HepG2 (cell line): ENCODE data around the gene MXRA8. TPM values are rescaled to one million over a fixed set of nuclear protein-coding genes. Genes with fewer than 3 reads are reported as not detected.

Source experiments
- AGO1 ChIP-seq: fragments of 200-400 bp; formaldehyde crosslinking; IDR thresholded peaks from 2 replicates; pipeline ENCODE4 v1.6.1; 2017; ENCODE audit warnings: mild to moderate bottlenecking, low read depth, low read length, moderate library complexity; ENCODE audit not compliant: poor library complexity, severe bottlenecking
- ETS1 ChIP-seq: sonication (generic); formaldehyde crosslinking; IDR thresholded peaks from 2 replicates; pipeline ENCODE4 v1.4.0; 2020; ENCODE audit warnings: missing genetic modification reagents
- FOSL2 ChIP-seq: sonication (generic); formaldehyde crosslinking; IDR thresholded peaks from 2 replicates; pipeline ENCODE4 v1.4.0; 2020; ENCODE audit warnings: missing genetic modification reagents
- FOXA1 ChIP-seq, 2 experiments: fragments of 450-650 bp in 1 of 2; sonication (generic) in 1 of 2; formaldehyde crosslinking in 1 of 2; IDR thresholded peaks; 2 replicates each; pipeline versions ENCODE4 v1.4.0 to v1.6.1; 2016 to 2020; ENCODE audit warnings: missing genetic modification reagents in 1 of 2
- FOXO1 ChIP-seq: sonication (generic); formaldehyde crosslinking; IDR thresholded peaks from 2 replicates; pipeline ENCODE4 v1.4.0; 2020; ENCODE audit warnings: missing genetic modification reagents
- HBP1 ChIP-seq: IDR thresholded peaks from 2 replicates; pipeline ENCODE4 v1.6.1; 2016; ENCODE audit warnings: low read depth, control low read depth
- IRX3 ChIP-seq: sonication (generic); formaldehyde crosslinking; IDR thresholded peaks from 2 replicates; pipeline ENCODE4 v1.8.1; 2023; ENCODE audit warnings: mild to moderate bottlenecking, low read depth, missing genetic modification reagents, borderline replicate concordance
- KLF16 ChIP-seq, 2 experiments: sonication (generic) in 1 of 2; formaldehyde crosslinking in 1 of 2; IDR thresholded peaks; 2 replicates each; pipeline versions ENCODE4 v1.6.1 to v1.8.0; 2016 to 2023; ENCODE audit warnings: missing genetic modification reagents in 2 of 2, missing compliant biosample characterization in 1 of 2
- NKX3-1 ChIP-seq: sonication (generic); formaldehyde crosslinking; IDR thresholded peaks from 2 replicates; pipeline ENCODE4 v1.5.0; 2020; ENCODE audit warnings: missing genetic modification reagents
- PHF20 ChIP-seq: sonication (generic); formaldehyde crosslinking; IDR thresholded peaks from 2 replicates; pipeline ENCODE4 v1.5.0; 2020; ENCODE audit warnings: mild to moderate bottlenecking, missing genetic modification reagents
- SIX1 ChIP-seq: sonication (generic); formaldehyde crosslinking; IDR thresholded peaks from 2 replicates; pipeline ENCODE4 v1.4.0; 2020; ENCODE audit warnings: missing genetic modification reagents, borderline replicate concordance
- YY1 ChIP-seq: IDR thresholded peaks from 2 replicates; pipeline ENCODE4 v1.6.1; 2011; ENCODE audit warnings: low read length, low read depth, moderate library complexity, mild to moderate bottlenecking; ENCODE audit not compliant: insufficient read depth, insufficient replicate concordance
- polyA plus RNA-seq, 8 experiments: library from polyadenylated mRNA; depleted of rRNA in 3 of 8; stranded (reverse) in 7 of 8; unstranded in 1 of 8; fragments of >200 nt; fragmentation: Illumina TruSeq in 4 of 8; extraction: Trizol in 4 of 8; gene quantifications; 2 replicates each; pipeline versions ENCODE4 v1.2.1 to v1.2.3, GENCODE V29; 2011 to 2016; ENCODE audit warnings: low read depth in 4 of 8, missing spikeins in 1 of 8, mixed read lengths in 1 of 8; ENCODE audit not compliant: insufficient read depth in 1 of 8
- total RNA-seq, 5 experiments: library from RNA; depleted of rRNA; stranded (reverse); fragments of >200 nt; fragmentation: Illumina TruSeq; extraction: Trizol; gene quantifications; 2 replicates each; pipeline ENCODE4 v1.2.3, GENCODE V29; 2016; ENCODE audit warnings: low read depth in 1 of 5
- TF ChIP-seq, protein P1 (sequence below): sonication (generic); formaldehyde crosslinking; conservative IDR thresholded peaks from 2 replicates; pipeline ENCODE4 v1.8.0; 2022; ENCODE audit warnings: mild to moderate bottlenecking, moderate library complexity, missing genetic modification reagents
- TF ChIP-seq, protein P2 (sequence below): sonication (generic); formaldehyde crosslinking; IDR thresholded peaks from 2 replicates; pipeline ENCODE4 v1.4.0; 2020; ENCODE audit warnings: missing genetic modification reagents
- TF ChIP-seq, protein P3 (sequence below): sonication (generic); formaldehyde crosslinking; IDR thresholded peaks from 2 replicates; pipeline ENCODE4 v1.5.1; 2020; ENCODE audit warnings: mild to moderate bottlenecking, missing genetic modification reagents, moderate library complexity

MXRA8 gene
- total and polyA plus RNA-seq, 2 of the 13 experiments (the other 11 are each of a cell fraction or from before 2014, with no cell fraction given): 19.8 to 44.8 TPM

DNA sequence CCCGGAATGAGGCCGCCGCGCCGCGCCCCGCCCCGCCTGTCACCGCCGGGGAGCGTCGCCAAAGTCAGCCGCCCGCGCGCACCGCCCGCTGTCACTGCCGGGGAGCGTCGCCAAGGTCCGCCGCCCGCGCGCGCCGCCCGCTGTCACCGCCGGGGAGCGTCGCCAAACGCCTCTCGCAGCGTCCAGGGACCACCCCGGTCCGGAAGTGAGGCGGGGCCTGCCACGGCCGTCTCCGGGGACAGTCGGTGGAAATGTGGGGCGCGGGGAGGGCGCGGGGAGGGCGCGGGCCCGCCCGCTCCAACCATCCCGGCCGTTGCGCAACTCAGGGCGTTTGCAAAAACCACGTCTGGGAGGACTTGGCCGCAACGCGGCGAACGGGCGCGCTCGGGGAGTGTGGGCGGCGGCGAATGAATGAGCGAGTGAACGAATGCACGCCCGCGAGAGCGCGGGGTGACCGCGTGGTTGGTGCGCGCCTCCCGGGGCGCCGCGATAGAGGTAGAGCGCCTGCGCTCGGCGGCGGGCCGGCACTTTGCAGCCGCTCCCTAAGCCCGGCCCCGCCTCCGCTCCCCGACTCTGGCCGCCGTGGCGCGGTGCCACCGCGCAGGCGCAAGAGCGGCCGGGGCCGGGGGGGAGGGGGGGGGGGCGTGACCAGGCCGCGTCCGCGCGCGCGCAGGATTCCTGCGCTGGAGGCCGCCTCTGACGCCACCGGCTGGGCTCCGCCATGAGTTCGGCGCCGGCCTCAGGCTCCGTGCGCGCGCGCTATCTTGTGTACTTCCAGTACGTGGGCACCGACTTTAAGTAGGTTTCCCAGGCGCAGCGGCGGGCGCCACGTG lies 50.2 kb downstream of the MXRA8 start, which contains the start of the genes ACAP3 and PUSL1 (continued):
- TF ChIP-seq PHF20 (CRISPR knock-in tag) (peak; percentile 65), FOXA1 (IDR thresholded peaks at IDR 0.05) (no peak), FOXA1 (CRISPR knock-in tag; IDR thresholded peaks at IDR 0.05) (0 out of 2 replicates have a peak, but pooled peaks have one; percentile 30), YY1 (peak; percentile 72), NKX3-1 (CRISPR knock-in tag) (0 out of 2 replicates have a peak, but pooled peaks have one; percentile 23), SIX1 (no peak), ETS1 (CRISPR knock-in tag) (0 out of 2 replicates have a peak, but pooled peaks have one; percentile 63), FOXO1 (CRISPR knock-in tag) (peak; percentile 8; the same call in 1 of the 2 replicates), FOSL2 (no peak), KLF16 (CRISPR knock-in tag; IDR thresholded peaks at IDR 0.05) (no peak; a peak in 1 of 4 replicates), IRX3 (CRISPR knock-in tag) (peak; percentile 36; the same call in 1 of the 2 replicates), AGO1 (peak; percentile 82), HBP1 (CRISPR knock-in tag) (peak; percentile 57)
- TF ChIP-seq, protein P1, sequence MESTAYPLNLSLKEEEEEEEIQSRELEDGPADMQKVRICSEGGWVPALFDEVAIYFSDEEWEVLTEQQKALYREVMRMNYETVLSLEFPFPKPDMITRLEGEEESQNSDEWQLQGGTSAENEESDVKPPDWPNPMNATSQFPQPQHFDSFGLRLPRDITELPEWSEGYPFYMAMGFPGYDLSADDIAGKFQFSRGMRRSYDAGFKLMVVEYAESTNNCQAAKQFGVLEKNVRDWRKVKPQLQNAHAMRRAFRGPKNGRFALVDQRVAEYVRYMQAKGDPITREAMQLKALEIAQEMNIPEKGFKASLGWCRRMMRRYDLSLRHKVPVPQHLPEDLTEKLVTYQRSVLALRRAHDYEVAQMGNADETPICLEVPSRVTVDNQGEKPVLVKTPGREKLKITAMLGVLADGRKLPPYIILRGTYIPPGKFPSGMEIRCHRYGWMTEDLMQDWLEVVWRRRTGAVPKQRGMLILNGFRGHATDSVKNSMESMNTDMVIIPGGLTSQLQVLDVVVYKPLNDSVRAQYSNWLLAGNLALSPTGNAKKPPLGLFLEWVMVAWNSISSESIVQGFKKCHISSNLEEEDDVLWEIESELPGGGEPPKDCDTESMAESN: 0 out of 2 replicates have a peak, but pooled peaks have one; percentile 26
- TF ChIP-seq, protein P2, sequence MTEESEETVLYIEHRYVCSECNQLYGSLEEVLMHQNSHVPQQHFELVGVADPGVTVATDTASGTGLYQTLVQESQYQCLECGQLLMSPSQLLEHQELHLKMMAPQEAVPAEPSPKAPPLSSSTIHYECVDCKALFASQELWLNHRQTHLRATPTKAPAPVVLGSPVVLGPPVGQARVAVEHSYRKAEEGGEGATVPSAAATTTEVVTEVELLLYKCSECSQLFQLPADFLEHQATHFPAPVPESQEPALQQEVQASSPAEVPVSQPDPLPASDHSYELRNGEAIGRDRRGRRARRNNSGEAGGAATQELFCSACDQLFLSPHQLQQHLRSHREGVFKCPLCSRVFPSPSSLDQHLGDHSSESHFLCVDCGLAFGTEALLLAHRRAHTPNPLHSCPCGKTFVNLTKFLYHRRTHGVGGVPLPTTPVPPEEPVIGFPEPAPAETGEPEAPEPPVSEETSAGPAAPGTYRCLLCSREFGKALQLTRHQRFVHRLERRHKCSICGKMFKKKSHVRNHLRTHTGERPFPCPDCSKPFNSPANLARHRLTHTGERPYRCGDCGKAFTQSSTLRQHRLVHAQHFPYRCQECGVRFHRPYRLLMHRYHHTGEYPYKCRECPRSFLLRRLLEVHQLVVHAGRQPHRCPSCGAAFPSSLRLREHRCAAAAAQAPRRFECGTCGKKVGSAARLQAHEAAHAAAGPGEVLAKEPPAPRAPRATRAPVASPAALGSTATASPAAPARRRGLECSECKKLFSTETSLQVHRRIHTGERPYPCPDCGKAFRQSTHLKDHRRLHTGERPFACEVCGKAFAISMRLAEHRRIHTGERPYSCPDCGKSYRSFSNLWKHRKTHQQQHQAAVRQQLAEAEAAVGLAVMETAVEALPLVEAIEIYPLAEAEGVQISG: peak; percentile 86
- TF ChIP-seq, protein P3, sequence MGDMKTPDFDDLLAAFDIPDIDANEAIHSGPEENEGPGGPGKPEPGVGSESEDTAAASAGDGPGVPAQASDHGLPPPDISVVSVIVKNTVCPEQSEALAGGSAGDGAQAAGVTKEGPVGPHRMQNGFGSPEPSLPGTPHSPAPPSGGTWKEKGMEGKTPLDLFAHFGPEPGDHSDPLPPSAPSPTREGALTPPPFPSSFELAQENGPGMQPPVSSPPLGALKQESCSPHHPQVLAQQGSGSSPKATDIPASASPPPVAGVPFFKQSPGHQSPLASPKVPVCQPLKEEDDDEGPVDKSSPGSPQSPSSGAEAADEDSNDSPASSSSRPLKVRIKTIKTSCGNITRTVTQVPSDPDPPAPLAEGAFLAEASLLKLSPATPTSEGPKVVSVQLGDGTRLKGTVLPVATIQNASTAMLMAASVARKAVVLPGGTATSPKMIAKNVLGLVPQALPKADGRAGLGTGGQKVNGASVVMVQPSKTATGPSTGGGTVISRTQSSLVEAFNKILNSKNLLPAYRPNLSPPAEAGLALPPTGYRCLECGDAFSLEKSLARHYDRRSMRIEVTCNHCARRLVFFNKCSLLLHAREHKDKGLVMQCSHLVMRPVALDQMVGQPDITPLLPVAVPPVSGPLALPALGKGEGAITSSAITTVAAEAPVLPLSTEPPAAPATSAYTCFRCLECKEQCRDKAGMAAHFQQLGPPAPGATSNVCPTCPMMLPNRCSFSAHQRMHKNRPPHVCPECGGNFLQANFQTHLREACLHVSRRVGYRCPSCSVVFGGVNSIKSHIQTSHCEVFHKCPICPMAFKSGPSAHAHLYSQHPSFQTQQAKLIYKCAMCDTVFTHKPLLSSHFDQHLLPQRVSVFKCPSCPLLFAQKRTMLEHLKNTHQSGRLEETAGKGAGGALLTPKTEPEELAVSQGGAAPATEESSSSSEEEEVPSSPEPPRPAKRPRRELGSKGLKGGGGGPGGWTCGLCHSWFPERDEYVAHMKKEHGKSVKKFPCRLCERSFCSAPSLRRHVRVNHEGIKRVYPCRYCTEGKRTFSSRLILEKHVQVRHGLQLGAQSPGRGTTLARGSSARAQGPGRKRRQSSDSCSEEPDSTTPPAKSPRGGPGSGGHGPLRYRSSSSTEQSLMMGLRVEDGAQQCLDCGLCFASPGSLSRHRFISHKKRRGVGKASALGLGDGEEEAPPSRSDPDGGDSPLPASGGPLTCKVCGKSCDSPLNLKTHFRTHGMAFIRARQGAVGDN (CRISPR knock-in tag): peak; percentile 72
